H1 (cell line): Measurements from ENCODE around the gene ITIH1. TPM values are rescaled to one million over a fixed set of nuclear protein-coding genes. Genes with fewer than 3 reads are reported as not detected.

Source experiments
- CTCF ChIA-PET: fragments of 300-600 bp; sonication (Branson Sonifier 250); formaldehyde crosslinking; loops from one replicate; lab custom pipeline; 2021; ENCODE audit not compliant: partially characterized antibody; lab: Charles Lee
- POLR2A ChIA-PET: fragments of 300-600 bp; sonication (Branson Sonifier 250); formaldehyde crosslinking; loops from one replicate; lab custom pipeline; 2021; ENCODE audit warnings: inconsistent platforms; ENCODE audit not compliant: partially characterized antibody; lab: Charles Lee
- DNase-seq, 2 experiments: peaks; one replicate each; pipeline versions ENCODE4 v3.0.0 to v3.0.0-alpha.2; 2010 to 2022; ENCODE audit warnings: low spot score in 2 of 2, low read depth in 1 of 2, mixed read lengths in 1 of 2
- FAIRE-seq: peaks from 2 replicates; lab custom pipeline; 2011; peaks lifted over from hg19 to GRCh38; lab: Jason Lieb, UNC
- H2AFZ ChIP-seq: 2 replicates; pipeline ENCODE4 v1.8.1; 2012; ENCODE audit warnings: low read length, inconsistent platforms
- H2AK5ac ChIP-seq: 2 replicates; pipeline ENCODE4 v1.6.1; 2013; ENCODE audit warnings: low read depth, low read length
- H2BK120ac ChIP-seq: replicated peaks from 2 replicates; pipeline ENCODE3; 2013; ENCODE audit warnings: low read depth, low read length, inconsistent platforms
- H2BK12ac ChIP-seq: 2 replicates; pipeline ENCODE4 v1.6.1; 2013; ENCODE audit warnings: low read depth, low read length
- H2BK15ac ChIP-seq: 2 replicates; pipeline ENCODE4 v1.6.1; 2013; ENCODE audit warnings: low read length
- H2BK20ac ChIP-seq: 2 replicates; pipeline ENCODE4 v1.6.1; 2013; ENCODE audit warnings: low read length
- H2BK5ac ChIP-seq: 2 replicates; pipeline ENCODE4 v1.6.1; 2013; ENCODE audit warnings: low read depth, low read length
- H3K14ac ChIP-seq: 2 replicates; pipeline ENCODE4 v1.6.1; 2013; ENCODE audit warnings: inconsistent platforms; ENCODE audit not compliant: insufficient read length
- H3K18ac ChIP-seq: 2 replicates; pipeline ENCODE4 v1.6.1; 2013; ENCODE audit warnings: low read length; ENCODE audit errors: extremely low read depth
- H3K23ac ChIP-seq: 2 replicates; pipeline ENCODE4 v1.6.1; 2013; ENCODE audit warnings: inconsistent platforms; ENCODE audit not compliant: insufficient read length
- H3K23me2 ChIP-seq: 2 replicates; pipeline ENCODE4 v1.6.1; 2013; ENCODE audit warnings: low read depth, low read length
- H3K27ac ChIP-seq: 2 replicates; pipeline ENCODE4 v1.6.1; 2011; ENCODE audit warnings: low read depth, low read length, inconsistent platforms
- H3K27me3 ChIP-seq, 4 experiments: replicated peaks in 1 of 4; 1 replicate in 1 of 4; 2 replicates in 3 of 4; pipeline versions ENCODE4 v1.6.1 to v1.8.1; 2011 to 2013; ENCODE audit warnings: low read length in 3 of 4, mild to moderate bottlenecking in 3 of 4, inconsistent platforms in 2 of 4, mixed read lengths in 2 of 4, moderate library complexity in 1 of 4; ENCODE audit not compliant: control insufficient read depth in 3 of 4, insufficient read depth in 3 of 4; ENCODE audit errors: extremely low read depth in 1 of 4
- H3K36me3 ChIP-seq, 4 experiments: 2 replicates each; pipeline versions ENCODE4 v1.6.1 to v1.8.1; 2011 to 2013; ENCODE audit warnings: mild to moderate bottlenecking in 4 of 4, low read length in 3 of 4, moderate library complexity in 2 of 4, control low read depth in 1 of 4, inconsistent platforms in 1 of 4; ENCODE audit not compliant: insufficient read depth in 4 of 4, control insufficient read depth in 2 of 4
- H3K4ac ChIP-seq: replicated peaks from 2 replicates; pipeline ENCODE3; 2013; ENCODE audit warnings: low read length, low read depth, mixed read lengths, inconsistent platforms; ENCODE audit not compliant: insufficient read length
- H3K4me1 ChIP-seq, 4 experiments: replicated peaks in 1 of 4; 1 replicate in 1 of 4; 2 replicates in 3 of 4; pipeline versions ENCODE4 v1.6.1 to v1.8.1; 2011 to 2013; ENCODE audit warnings: low read length in 3 of 4, inconsistent platforms in 2 of 4, mixed read lengths in 1 of 4; ENCODE audit not compliant: insufficient read depth in 4 of 4, control insufficient read depth in 3 of 4
- H3K4me2 ChIP-seq, 2 experiments: 2 replicates each; pipeline versions ENCODE4 v1.6.1 to v1.8.1; 2011 to 2013; ENCODE audit warnings: low read depth in 2 of 2, low read length in 2 of 2, control low read depth in 1 of 2, inconsistent platforms in 1 of 2, mild to moderate bottlenecking in 1 of 2; ENCODE audit not compliant: insufficient read depth in 1 of 2
- H3K4me3 ChIP-seq, 4 experiments: fragments of 200-600, 300-600 bp in 1 of 4; sonication (generic), shearing (Covaris generic), sonication (Bioruptor Twin) in 1 of 4; 2 replicates each; pipeline versions ENCODE4 v1.5.1 to v1.8.1; 2011 to 2016; ENCODE audit warnings: low read length in 4 of 4, low read depth in 3 of 4, control low read depth in 2 of 4, inconsistent platforms in 2 of 4, mild to moderate bottlenecking in 2 of 4, mixed read lengths in 1 of 4, moderate library complexity in 1 of 4; ENCODE audit not compliant: insufficient read depth in 2 of 4; ENCODE audit errors: extremely low read depth in 1 of 4
- H3K56ac ChIP-seq: replicated peaks from 2 replicates; pipeline ENCODE3; 2013; ENCODE audit warnings: low read depth, mild to moderate bottlenecking, mixed read lengths, low read length, inconsistent platforms; ENCODE audit not compliant: insufficient read length
- H3K79me1 ChIP-seq: 2 replicates; pipeline ENCODE4 v1.6.1; 2013; ENCODE audit warnings: low read depth, low read length, control low read depth
- H3K79me2 ChIP-seq, 2 experiments: 2 replicates each; pipeline versions ENCODE4 v1.6.1 to v1.8.1; 2012 to 2013; ENCODE audit warnings: low read length in 2 of 2, mild to moderate bottlenecking in 2 of 2, inconsistent platforms in 1 of 2; ENCODE audit not compliant: insufficient read depth in 2 of 2, control insufficient read depth in 1 of 2
- H3K9ac ChIP-seq, 4 experiments: replicated peaks in 1 of 4; 1 replicate in 1 of 4; 2 replicates in 3 of 4; pipeline versions ENCODE4 v1.6.1 to v1.8.1; 2011 to 2013; ENCODE audit warnings: low read depth in 3 of 4, low read length in 3 of 4, control low read depth in 2 of 4, mild to moderate bottlenecking in 2 of 4, moderate library complexity in 2 of 4, inconsistent platforms in 1 of 4; ENCODE audit errors: extremely low read depth in 1 of 4
- H3K9me3 ChIP-seq, 2 experiments: 2 replicates each; pipeline versions ENCODE4 v1.6.1 to v1.8.1; 2012 to 2013; ENCODE audit warnings: mild to moderate bottlenecking in 2 of 2, moderate library complexity in 2 of 2, control low read depth in 1 of 2, inconsistent platforms in 1 of 2, low read depth in 1 of 2, low read length in 1 of 2, mixed read lengths in 1 of 2; ENCODE audit not compliant: insufficient read depth in 2 of 2
- H4K20me1 ChIP-seq, 2 experiments: replicated peaks in 1 of 2; 2 replicates each; pipeline versions ENCODE3 to v1.8.1; 2011 to 2013; ENCODE audit warnings: inconsistent platforms in 2 of 2, low read length in 2 of 2, mild to moderate bottlenecking in 1 of 2; ENCODE audit not compliant: insufficient read depth in 2 of 2, control insufficient read depth in 1 of 2
- H4K5ac ChIP-seq: 2 replicates; pipeline ENCODE4 v1.6.1; 2013; ENCODE audit warnings: low read length, low read depth, mixed read lengths, inconsistent platforms; ENCODE audit not compliant: insufficient read length
- H4K8ac ChIP-seq: 2 replicates; pipeline ENCODE4 v1.8.0; 2013; ENCODE audit warnings: mild to moderate bottlenecking, moderate library complexity, low read length, inconsistent platforms; ENCODE audit not compliant: insufficient read depth; ENCODE audit errors: extremely low read depth
- H4K91ac ChIP-seq: replicated peaks from 2 replicates; pipeline ENCODE3; 2013; ENCODE audit warnings: low read length, mixed read lengths, inconsistent platforms; ENCODE audit not compliant: insufficient read length
- PHF8 ChIP-seq: fragments of 200-600 bp; sonication (generic); conservative IDR thresholded peaks from 2 replicates; pipeline ENCODE4 v1.7.1; 2012; ENCODE audit warnings: low read depth, mild to moderate bottlenecking, inconsistent platforms, low read length, moderate library complexity
- POLR2A ChIP-seq, 2 experiments: IDR thresholded peaks; 1 replicate in 1 of 2; 2 replicates in 1 of 2; pipeline ENCODE4 v1.6.1; 2011; ENCODE audit warnings: low read depth in 2 of 2, low read length in 2 of 2, mild to moderate bottlenecking in 2 of 2; ENCODE audit errors: control extremely low read depth in 1 of 2
- TCF12 ChIP-seq: IDR thresholded peaks from 2 replicates; pipeline ENCODE4 v1.6.1; 2011; ENCODE audit warnings: low read depth, mild to moderate bottlenecking, low read length
- WGBS, 2 experiments: shearing (Covaris generic) in 1 of 2; methylation state at CpG; one replicate each; pipeline versions ENCODE4 v1.1.6 to v1.1.7; 2013 to 2015; ENCODE audit warnings: low lambda C conversion rate in 2 of 2, mixed read lengths in 2 of 2, inconsistent platforms in 1 of 2, low coverage in 1 of 2, missing lambda C conversion rate in 1 of 2; ENCODE audit not compliant: insufficient replicate concordance in 2 of 2, insufficient coverage in 1 of 2, insufficient read length in 1 of 2; ENCODE audit errors: extremely low coverage in 1 of 2, missing lambda C conversion rate in 1 of 2; 5-methylcytosine and 5-hydroxymethylcytosine counted together
- polyA plus RNA-seq, 7 experiments: library from polyadenylated mRNA; depleted of rRNA in 3 of 7; stranded (reverse) in 5 of 7; unstranded in 2 of 7; fragments of >200 nt in 5 of 7; fragments of 200-250 nt in 2 of 7; gene quantifications; 1 replicate in 5 of 7; 2 replicates in 1 of 7; 4 replicates in 1 of 7; pipeline versions ENCODE4 v1.2.1 to v1.2.3, GENCODE V29; 2011 to 2013; ENCODE audit warnings: missing spikeins in 2 of 7, mixed read lengths in 2 of 7
- total RNA-seq: library from RNA; stranded (reverse); fragmentation: NEBNext Ultra II Directional; extraction: Animal tissue kit (Norgen Biotek cat#: 25700); gene quantifications from 2 replicates; pipeline ENCODE4 v1.2.1, GENCODE V29; 2021
- TF ChIP-seq, protein P1 (sequence below): IDR thresholded peaks from 2 replicates; pipeline ENCODE4 v1.6.1; 2012; ENCODE audit warnings: inconsistent platforms

Gene ITIH1
- total and polyA plus RNA-seq, 2 of the 8 experiments (the other 6 are each of a cell fraction or from before 2014, with no cell fraction given) = not detected

DNA sequence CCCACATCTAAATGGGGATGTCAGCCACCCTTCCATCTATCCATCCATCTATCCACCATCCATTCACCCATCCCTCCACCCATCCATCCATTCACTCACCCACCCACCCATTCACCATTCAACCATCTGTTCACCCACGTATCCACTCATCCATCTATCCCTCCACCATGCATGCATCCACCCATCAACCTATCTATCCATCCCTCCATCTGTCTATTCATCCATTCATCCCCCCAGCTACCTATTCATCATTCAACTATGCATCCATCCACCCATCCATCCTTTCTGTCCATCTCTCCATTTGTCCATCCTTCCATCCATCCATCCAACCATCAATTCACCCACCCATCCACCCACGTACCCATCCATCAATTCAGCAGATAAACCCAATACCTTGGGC, 31.8 kb downstream of the ITIH1 start:
- 70 to 100% methylated on average over 1 to 2 of the region's 2 CpGs for WGBS, 2 experiments
- H3K27me3 ChIP-seq = no peaks in the 10 kb centered on the region; a peak in 1 of 7 replicates
- H3K23me2 ChIP-seq = peaks cover 5% of the 10 kb centered on the region; the same call in 1 of the 2 replicates
- DNase-seq = no peak
- no peaks in the 10 kb centered on the region for H3K36me3 ChIP-seq
- no peak overlapping the region for H3K9ac ChIP-seq
- no peak overlapping the region for H3K27ac ChIP-seq
- H3K9me3 ChIP-seq = no peaks in the 10 kb centered on the region
- no peak overlapping the region for H2AK5ac ChIP-seq
- H3K4ac ChIP-seq = no peak overlapping the region
- H3K4me3 ChIP-seq = no peak overlapping the region
- H3K79me1 ChIP-seq = no peaks in the 10 kb centered on the region
- H3K79me2 ChIP-seq = no peaks in the 10 kb centered on the region
- no peak overlapping the region for H4K8ac ChIP-seq
- no peaks in the 10 kb centered on the region for H4K20me1 ChIP-seq
- no peak overlapping the region for H2BK12ac ChIP-seq
- no peak for FAIRE-seq
- no peak overlapping the region for H3K23ac ChIP-seq
- no peak overlapping the region for H3K18ac ChIP-seq
- no peak overlapping the region for H3K14ac ChIP-seq
- no peak overlapping the region for H3K56ac ChIP-seq
- no peak overlapping the region for H4K5ac ChIP-seq
- no peaks in the 10 kb centered on the region for H3K4me1 ChIP-seq
- CTCF ChIA-PET = interaction anchor here (1.3 to 3.0 kb wide), 5 partner anchors 9 to 21 kb away, joined by 3 to 12 read pairs (median 5); no protein-coding TSS in a partner anchor
- H2BK20ac ChIP-seq = no peak overlapping the region
- no peak overlapping the region for H2BK15ac ChIP-seq
- no peak overlapping the region for H4K91ac ChIP-seq
- POLR2A ChIA-PET = no interaction called here
- no peak overlapping the region for H2AFZ ChIP-seq
- H2BK120ac ChIP-seq = no peak overlapping the region
- no peak overlapping the region for H2BK5ac ChIP-seq
- no peak overlapping the region for H3K4me2 ChIP-seq
- TF ChIP-seq, protein P1, sequence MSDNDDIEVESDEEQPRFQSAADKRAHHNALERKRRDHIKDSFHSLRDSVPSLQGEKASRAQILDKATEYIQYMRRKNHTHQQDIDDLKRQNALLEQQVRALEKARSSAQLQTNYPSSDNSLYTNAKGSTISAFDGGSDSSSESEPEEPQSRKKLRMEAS = no peak
- no peak for TF ChIP-seq TCF12
- TF ChIP-seq PHF8 = no peak
- no peak for TF ChIP-seq POLR2A (IDR thresholded peaks at IDR 0.05; ENCODE audit: control extremely low read depth in 1 of 2, low read depth in 2 of 2, low read length in 2 of 2)
